Measurements from ENCODE around the gene ACSM6. TPM values are rescaled to one million over a fixed set of nuclear protein-coding genes. Genes with fewer than 3 reads are reported as not detected.

ACSM6 gene
- total and polyA plus RNA-seq, 8 donors = 0.13 to 7.5 (median 0.68) TPM; not detected in 3

DNA sequence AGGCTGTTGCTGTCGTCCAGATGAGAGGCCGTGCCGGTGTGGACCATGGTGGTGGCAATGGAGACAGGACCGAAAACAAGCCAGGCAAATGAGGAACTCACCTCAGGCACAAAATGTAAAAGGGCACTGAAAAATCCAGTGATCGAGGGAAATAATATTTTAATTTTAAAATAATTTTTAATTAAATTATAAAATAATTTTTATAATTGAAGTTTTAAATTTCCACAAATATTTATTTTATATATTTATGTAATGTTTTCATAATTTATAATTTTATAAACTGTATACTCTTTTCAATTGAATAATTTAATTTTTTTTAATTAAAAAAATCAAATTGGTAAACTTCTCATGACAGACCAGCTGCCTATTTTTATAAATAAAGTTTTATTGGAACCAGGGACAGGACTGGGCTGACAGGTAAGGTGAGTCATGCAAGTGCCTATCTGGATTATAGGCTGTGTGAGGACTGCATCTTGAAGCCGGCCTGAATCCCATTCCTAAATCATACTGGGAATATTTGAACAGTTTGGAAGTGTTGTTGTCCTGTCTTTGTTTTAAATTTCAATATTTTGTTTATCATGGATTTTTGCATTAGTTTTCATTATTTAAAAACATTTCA lies 15.6 kb downstream of the ACSM6 start:
- intact Hi-C loops (cut with DNase I; ENCODE audit: low total_unique reads) = no loop called here
- Histone ChIP-seq H3K4me3 (no peak overlapping the region), H3K9me3 (no peaks in the 10 kb centered on the region), H3K27ac (no peak overlapping the region), H3K4me1 (no peaks in the 10 kb centered on the region), H3K36me3 (no peaks in the 10 kb centered on the region), H3K27me3 (no peaks in the 10 kb centered on the region)
- 89 to 97% (median 94%) methylated on average over 6 of the region's 6 CpGs for WGBS, 5 donors
- no peak for DNase-seq
- no peak for TF ChIP-seq EP300 (IDR thresholded peaks at IDR 0.05)
- TF ChIP-seq POLR2AphosphoS5 (IDR thresholded peaks at IDR 0.05) = no peak

DNA sequence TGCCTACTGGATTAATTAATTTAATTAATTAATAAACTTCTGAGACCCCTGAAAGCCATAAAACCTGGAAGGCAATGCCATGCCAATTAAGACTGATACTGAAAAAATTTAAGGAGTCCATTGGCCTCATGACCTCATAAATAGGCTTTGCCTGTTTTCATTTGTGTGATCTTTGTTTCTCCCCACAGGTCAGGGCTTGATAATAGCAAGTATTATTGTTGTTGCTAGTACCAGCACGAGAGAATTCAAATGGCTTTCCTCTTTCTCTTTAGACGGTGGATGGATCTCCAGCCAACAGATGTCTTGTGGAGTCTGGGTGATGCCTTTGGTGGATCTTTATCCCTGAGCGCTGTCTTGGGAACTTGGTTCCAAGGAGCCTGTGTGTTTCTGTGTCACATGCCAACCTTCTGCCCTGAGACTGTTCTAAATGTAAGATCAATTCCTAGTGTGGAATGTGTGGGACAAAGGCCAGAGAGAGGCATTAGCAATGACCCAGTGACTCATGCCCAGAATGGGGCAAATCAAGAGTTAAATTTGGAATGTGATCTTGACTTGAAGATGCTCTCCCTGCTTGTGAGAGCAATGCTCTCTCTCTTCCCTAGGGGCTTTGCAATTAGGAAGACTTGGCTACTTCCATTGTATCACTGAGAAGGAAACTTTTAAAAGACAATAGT lies 17.7 kb downstream of the ACSM6 start:
- Histone ChIP-seq H3K36me3 (peaks cover 0 to 7% (median 0%) of the 10 kb centered on the region in 4 donors), H3K27me3 (no peaks in the 10 kb centered on the region), H3K4me3 (no peak overlapping the region), H3K4me1 (no peaks in the 10 kb centered on the region), H3K9me3 (no peaks in the 10 kb centered on the region), H3K27ac (no peak overlapping the region)
- WGBS, 5 donors = 85 to 93% (median 89%) methylated on average over 3 of the region's 3 CpGs
- intact Hi-C loops (cut with DNase I; ENCODE audit: low total_unique reads) = no loop called here
- TF ChIP-seq POLR2AphosphoS5 (IDR thresholded peaks at IDR 0.05) (no peak), EP300 (IDR thresholded peaks at IDR 0.05) (no peak), POLR2A (IDR thresholded peaks at IDR 0.05) (no peak)
- TF ChIP-seq, protein P1, sequence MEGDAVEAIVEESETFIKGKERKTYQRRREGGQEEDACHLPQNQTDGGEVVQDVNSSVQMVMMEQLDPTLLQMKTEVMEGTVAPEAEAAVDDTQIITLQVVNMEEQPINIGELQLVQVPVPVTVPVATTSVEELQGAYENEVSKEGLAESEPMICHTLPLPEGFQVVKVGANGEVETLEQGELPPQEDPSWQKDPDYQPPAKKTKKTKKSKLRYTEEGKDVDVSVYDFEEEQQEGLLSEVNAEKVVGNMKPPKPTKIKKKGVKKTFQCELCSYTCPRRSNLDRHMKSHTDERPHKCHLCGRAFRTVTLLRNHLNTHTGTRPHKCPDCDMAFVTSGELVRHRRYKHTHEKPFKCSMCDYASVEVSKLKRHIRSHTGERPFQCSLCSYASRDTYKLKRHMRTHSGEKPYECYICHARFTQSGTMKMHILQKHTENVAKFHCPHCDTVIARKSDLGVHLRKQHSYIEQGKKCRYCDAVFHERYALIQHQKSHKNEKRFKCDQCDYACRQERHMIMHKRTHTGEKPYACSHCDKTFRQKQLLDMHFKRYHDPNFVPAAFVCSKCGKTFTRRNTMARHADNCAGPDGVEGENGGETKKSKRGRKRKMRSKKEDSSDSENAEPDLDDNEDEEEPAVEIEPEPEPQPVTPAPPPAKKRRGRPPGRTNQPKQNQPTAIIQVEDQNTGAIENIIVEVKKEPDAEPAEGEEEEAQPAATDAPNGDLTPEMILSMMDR (IDR thresholded peaks at IDR 0.05) = no peak
- DNase-seq = no peak

DNA sequence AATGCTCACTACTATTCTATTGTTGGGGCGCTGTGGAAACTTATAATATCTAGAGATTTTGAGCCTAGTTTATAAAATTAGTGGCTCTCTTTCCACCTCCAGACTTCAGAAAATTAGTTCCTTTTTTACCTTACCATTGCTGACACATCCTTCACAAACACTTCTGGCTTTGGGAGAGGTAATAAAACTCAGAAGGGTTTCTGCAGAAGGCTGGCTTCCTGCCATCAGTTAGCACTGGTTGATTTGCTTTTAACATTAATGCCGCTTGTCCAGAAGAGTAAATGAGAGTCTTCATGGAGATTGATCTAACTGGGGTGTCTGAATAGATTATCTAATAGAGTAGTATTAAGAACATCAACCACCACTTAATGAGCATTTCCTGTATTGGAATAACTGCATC lies 20.3 kb downstream of the ACSM6 start:
- DNase-seq = peak in 1 of 2 donors; percentile 13
- intact Hi-C loops (cut with DNase I; ENCODE audit: low total_unique reads) = no loop called here
- Histone ChIP-seq H3K27ac (no peak overlapping the region), H3K27me3 (no peaks in the 10 kb centered on the region), H3K36me3 (peaks cover 0 to 7% (median 0%) of the 10 kb centered on the region in 4 donors), H3K9me3 (no peaks in the 10 kb centered on the region), H3K4me1 (no peaks in the 10 kb centered on the region), H3K4me3 (no peak overlapping the region)
- TF ChIP-seq POLR2A (IDR thresholded peaks at IDR 0.05) (no peak), POLR2AphosphoS5 (IDR thresholded peaks at IDR 0.05) (no peak), EP300 (IDR thresholded peaks at IDR 0.05) (no peak)
- TF ChIP-seq, protein P1 (IDR thresholded peaks at IDR 0.05) = no peak
- 81 to 91% (median 88%) methylated on average over 2 of the region's 2 CpGs for WGBS, 5 donors

DNA sequence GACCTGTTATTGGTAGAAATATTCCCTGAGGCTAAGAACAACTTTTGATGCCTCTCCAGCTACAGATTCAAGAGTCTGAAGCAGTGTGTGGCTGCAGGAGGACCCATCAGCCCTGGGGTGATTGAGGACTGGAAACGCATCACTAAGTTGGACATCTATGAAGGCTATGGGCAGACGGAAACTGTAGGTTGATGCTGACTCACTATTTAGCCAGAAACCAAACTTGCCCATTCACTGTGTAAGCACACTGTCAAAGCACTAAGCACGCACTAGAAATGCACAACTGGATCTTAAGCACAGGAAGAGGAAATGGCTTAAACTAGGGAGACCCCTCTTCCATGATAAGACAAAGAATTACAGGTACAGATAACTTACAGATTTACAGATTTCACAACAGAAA lies 20.8 kb downstream of the ACSM6 start:
- no peak for DNase-seq
- WGBS, 5 donors = 74 to 87% (median 78%) methylated on average over 3 of the region's 3 CpGs
- H3K36me3 ChIP-seq = peaks cover 0 to 7% (median 0%) of the 10 kb centered on the region in 4 donors
- intact Hi-C loops (cut with DNase I; ENCODE audit: low total_unique reads) = no loop called here
- H3K9me3 ChIP-seq = no peaks in the 10 kb centered on the region
- no peak overlapping the region for H3K27ac ChIP-seq
- no peak overlapping the region for H3K4me3 ChIP-seq
- H3K27me3 ChIP-seq = no peaks in the 10 kb centered on the region
- TF ChIP-seq POLR2A (IDR thresholded peaks at IDR 0.05) (no peak), POLR2AphosphoS5 (IDR thresholded peaks at IDR 0.05) (no peak), EP300 (IDR thresholded peaks at IDR 0.05) (no peak)
- TF ChIP-seq, protein P1 (IDR thresholded peaks at IDR 0.05) = no peak
- H3K4me1 ChIP-seq = no peaks in the 10 kb centered on the region

DNA sequence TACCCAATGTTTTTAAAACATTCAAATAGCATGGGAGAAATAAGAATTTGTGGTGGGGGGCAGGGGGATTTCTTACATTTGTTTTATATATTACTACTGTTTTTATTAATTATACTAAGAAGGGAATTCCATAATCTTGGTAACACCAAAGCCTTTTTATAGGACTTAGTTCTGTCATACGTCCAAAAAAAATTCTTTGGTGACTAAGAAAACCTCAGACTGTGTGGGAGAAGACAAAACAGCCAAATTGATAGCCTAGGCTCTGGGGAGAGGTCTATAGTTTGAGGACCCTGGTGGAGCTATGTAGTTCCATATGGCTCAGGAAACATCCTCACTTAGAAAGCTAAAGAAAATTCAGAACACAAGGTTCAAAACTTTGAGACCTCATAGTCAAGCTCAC lies 23.4 kb downstream of the ACSM6 start:
- Histone ChIP-seq H3K4me3 (no peak overlapping the region), H3K27ac (no peak overlapping the region), H3K4me1 (no peaks in the 10 kb centered on the region), H3K27me3 (no peaks in the 10 kb centered on the region), H3K9me3 (no peaks in the 10 kb centered on the region), H3K36me3 (peaks cover 0 to 7% (median 0%) of the 10 kb centered on the region in 4 donors)
- TF ChIP-seq POLR2AphosphoS5 (IDR thresholded peaks at IDR 0.05) (no peak), POLR2A (IDR thresholded peaks at IDR 0.05) (no peak), EP300 (IDR thresholded peaks at IDR 0.05) (no peak)
- TF ChIP-seq, protein P1 (IDR thresholded peaks at IDR 0.05) = no peak
- DNase-seq = no peak
- 63 to 81% (median 71%) methylated on average over 1 of the region's 1 CpG for WGBS, 5 donors
- intact Hi-C loops (cut with DNase I; ENCODE audit: low total_unique reads) = no loop called here

Data from stomach (tissue), 9 donors.